RKO (cell line): ENCODE measurements around the gene FREM2.
A peak's percentile ranks its signal among the peaks of the same experiment; 100 is the strongest.

Experiments
- DNase-seq: peaks from one replicate; pipeline ENCODE4 v3.0.0-alpha.2; 2016; ENCODE audit warnings: low spot score

The FREM2 gene

GRCh38 chr13:38826182-38826813, 139.4 kb downstream of the FREM2 start:
- DNase-seq, result no peak

GRCh38 chr13:38830442-38831045, 143.7 kb downstream of the FREM2 start:
- no peak for DNase-seq

GRCh38 chr13:38844581-38844980, 157.7 kb downstream of the FREM2 start:
- DNase-seq, result no peak

GRCh38 chr13:38848360-38848759, 161.5 kb downstream of the FREM2 start:
- DNase-seq, result no peak

GRCh38 chr13:38849315-38849714, 162.4 kb downstream of the FREM2 start:
- peak; percentile 9 for DNase-seq

- DNase-seq, result no peak
Observed at GRCh38 chr13:38850868-38851626, 164.2 kb downstream of the FREM2 start.

- no peak for DNase-seq
Observed at GRCh38 chr13:38854226-38854625, 167.3 kb downstream of the FREM2 start.

GRCh38 chr13:38856065-38856464, 169.2 kb downstream of the FREM2 start:
- DNase-seq, result no peak

- DNase-seq, result no peak
Observed at GRCh38 chr13:38862443-38862842, 175.6 kb downstream of the FREM2 start.

- DNase-seq, result no peak
Observed at GRCh38 chr13:38863536-38863935, 176.7 kb downstream of the FREM2 start.

GRCh38 chr13:38866649-38867048, 179.8 kb downstream of the FREM2 start:
- peak; percentile 25 for DNase-seq

- DNase-seq, result no peak
Observed at GRCh38 chr13:38868399-38868798, 181.5 kb downstream of the FREM2 start.

GRCh38 chr13:38868870-38869269, 182.0 kb downstream of the FREM2 start:
- no peak for DNase-seq

GRCh38 chr13:38871275-38871674, 184.4 kb downstream of the FREM2 start:
- DNase-seq, result no peak

GRCh38 chr13:38872693-38873092, 185.8 kb downstream of the FREM2 start:
- peak; percentile 27 for DNase-seq

- DNase-seq, result no peak
Observed at GRCh38 chr13:38875186-38875875, 188.5 kb downstream of the FREM2 start.

GRCh38 chr13:38879278-38879677, 192.4 kb downstream of the FREM2 start:
- no peak for DNase-seq

GRCh38 chr13:38879786-38880185, 192.9 kb downstream of the FREM2 start:
- no peak for DNase-seq

GRCh38 chr13:38880397-38880796, 193.5 kb downstream of the FREM2 start:
- DNase-seq, result no peak

GRCh38 chr13:38883783-38884182, 196.9 kb downstream of the FREM2 start:
- no peak for DNase-seq

GRCh38 chr13:38888309-38888708, 201.4 kb downstream of the FREM2 start:
- peak; percentile 31 for DNase-seq

- no peak for DNase-seq
Observed at GRCh38 chr13:38895075-38895474, 208.2 kb downstream of the FREM2 start.

GRCh38 chr13:38897521-38897920, 210.6 kb downstream of the FREM2 start:
- no peak for DNase-seq
